HG02981 (cell line): Measurements from ENCODE around the gene PUM1.
"Not testable (repeated sequence)": the region's sequence is repeated elsewhere in the genome, so short reads cannot be mapped to it uniquely, and the experiment has no call there.

ENCODE experiments used
- ATAC-seq: cut with Tn5 transposase; IDR thresholded peaks from one replicate; pipeline ENCODE4 v1.9.1; 2021; ENCODE audit warnings: mild to moderate bottlenecking, moderate library complexity; ENCODE audit not compliant: unreplicated experiment

Gene PUM1

GRCh38 chr1:30997463-30998057, 68.0 kb downstream of the PUM1 start:
- no peak for ATAC-seq

- no peak for ATAC-seq
Measured at GRCh38 chr1:30995990-30996612, 69.4 kb downstream of the PUM1 start.

DNA sequence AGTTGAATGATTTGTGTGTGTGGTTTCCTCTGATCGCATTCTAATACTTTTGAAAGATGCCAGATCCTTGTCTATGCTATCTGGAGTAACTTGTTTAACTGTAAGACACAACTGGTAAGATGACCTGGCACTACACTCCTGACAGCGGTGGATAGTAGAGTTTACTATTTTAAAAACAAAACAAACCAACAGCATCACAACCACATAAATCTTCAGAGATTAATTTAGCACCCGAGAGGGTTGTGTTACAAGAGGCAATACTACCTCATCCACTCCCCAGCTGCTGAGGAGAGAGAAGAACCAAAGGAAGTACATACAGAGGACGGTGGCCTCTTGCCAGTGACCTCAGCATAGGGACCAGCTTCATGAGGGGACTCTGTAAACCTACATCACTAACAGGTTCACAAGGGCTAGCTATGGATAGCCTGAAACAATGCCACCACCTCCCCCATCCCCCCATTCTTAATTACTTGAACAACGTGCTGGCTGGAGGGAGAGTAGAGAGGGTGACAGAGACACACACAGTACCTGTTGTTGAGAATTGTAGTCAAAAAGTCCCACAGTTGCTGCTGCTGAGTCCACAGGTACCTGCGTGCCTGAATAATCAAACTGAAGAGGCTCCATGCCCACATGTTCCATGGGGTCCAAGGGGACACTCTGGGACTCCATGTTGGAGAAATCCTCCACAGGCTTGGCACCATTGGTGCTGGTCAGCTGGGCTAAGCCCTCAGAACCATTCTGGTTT, 73.5 kb downstream of the PUM1 start:
- no peak for ATAC-seq

GRCh38 chr1:30990591-30990990, 74.9 kb downstream of the PUM1 start:
- no peak for ATAC-seq

DNA sequence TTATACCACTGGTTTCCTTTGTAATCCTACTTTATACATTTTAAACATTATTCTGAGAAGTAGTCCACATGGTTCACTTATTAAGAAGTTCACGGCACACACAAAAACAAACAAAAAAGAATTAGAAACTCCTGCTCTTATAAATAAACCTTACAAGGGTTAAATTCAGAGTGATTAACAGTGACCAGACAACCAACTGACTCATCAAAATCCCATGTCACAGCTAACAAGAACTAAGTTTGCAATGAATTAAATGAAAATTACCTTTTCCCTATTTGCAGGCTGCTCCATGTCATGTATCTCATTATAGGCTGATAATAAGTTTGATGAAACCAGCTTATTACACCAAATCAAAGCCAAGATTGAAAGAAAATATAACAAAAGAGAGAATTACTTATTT, 77.5 kb downstream of the PUM1 start:
- no peak for ATAC-seq

- no peak for ATAC-seq
Measured at GRCh38 chr1:30986755-30987154, 78.8 kb downstream of the PUM1 start.

- ATAC-seq, result no peak
Measured at GRCh38 chr1:30984991-30985503, 80.5 kb downstream of the PUM1 start.

GRCh38 chr1:30984165-30984889, 81.2 kb downstream of the PUM1 start:
- no peak for ATAC-seq

GRCh38 chr1:30982937-30983336, 82.6 kb downstream of the PUM1 start:
- ATAC-seq, result no peak

- ATAC-seq, result no peak
Measured at GRCh38 chr1:30982431-30982830, 83.1 kb downstream of the PUM1 start.

GRCh38 chr1:30981172-30981571, 84.3 kb downstream of the PUM1 start:
- ATAC-seq, result no peak

GRCh38 chr1:30977511-30977910, 88.0 kb downstream of the PUM1 start:
- ATAC-seq, result no peak

- ATAC-seq, result no peak
Measured at GRCh38 chr1:30977105-30977504, 88.4 kb downstream of the PUM1 start.

GRCh38 chr1:30976143-30976542, 89.4 kb downstream of the PUM1 start:
- ATAC-seq, result no peak

DNA sequence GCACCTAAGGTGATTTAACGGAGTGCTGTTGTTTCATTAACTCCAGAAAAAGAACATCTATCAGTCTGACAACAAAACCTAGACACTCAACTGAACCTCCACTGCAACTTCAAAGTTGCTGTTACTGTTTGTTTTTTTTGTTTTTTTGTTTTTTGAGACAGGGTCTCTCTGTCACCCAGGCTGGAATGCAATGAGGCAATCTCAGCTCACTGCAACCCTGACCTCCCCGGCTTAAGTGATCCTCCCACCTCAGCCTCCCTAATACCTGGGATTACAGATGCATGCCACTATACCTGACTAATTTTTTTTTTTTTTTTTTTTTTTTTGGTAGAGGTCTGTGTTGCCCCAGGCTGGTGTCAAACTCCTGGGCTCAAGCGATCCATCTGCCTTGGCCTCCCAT, 90.3 kb downstream of the PUM1 start:
- no peak for ATAC-seq

DNA sequence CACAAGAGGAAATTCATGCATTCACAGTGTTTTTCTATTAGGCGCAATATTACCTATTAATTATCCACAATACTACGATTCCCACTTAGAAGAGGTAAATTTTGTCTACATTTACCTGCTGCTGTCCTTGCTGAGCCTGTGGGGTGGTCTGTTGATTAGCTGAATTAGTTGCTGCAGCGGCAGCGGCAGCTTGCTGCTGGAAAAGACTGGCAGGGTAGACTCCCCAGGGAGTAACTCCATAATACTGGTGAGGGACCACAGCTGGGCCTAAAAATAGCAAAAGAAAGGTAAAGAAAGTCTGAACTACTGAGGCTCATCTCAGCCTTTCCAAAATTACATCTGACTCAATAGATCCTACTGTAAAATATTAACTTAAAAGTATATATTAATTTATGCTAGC, 91.0 kb downstream of the PUM1 start:
- no peak for ATAC-seq

GRCh38 chr1:30972349-30972748, 93.2 kb downstream of the PUM1 start:
- ATAC-seq, result not testable (repeated sequence)

- ATAC-seq, result no peak
Measured at GRCh38 chr1:30971496-30971895, 94.0 kb downstream of the PUM1 start.

- no peak for ATAC-seq
Measured at GRCh38 chr1:30969903-30970302, 95.6 kb downstream of the PUM1 start.

DNA sequence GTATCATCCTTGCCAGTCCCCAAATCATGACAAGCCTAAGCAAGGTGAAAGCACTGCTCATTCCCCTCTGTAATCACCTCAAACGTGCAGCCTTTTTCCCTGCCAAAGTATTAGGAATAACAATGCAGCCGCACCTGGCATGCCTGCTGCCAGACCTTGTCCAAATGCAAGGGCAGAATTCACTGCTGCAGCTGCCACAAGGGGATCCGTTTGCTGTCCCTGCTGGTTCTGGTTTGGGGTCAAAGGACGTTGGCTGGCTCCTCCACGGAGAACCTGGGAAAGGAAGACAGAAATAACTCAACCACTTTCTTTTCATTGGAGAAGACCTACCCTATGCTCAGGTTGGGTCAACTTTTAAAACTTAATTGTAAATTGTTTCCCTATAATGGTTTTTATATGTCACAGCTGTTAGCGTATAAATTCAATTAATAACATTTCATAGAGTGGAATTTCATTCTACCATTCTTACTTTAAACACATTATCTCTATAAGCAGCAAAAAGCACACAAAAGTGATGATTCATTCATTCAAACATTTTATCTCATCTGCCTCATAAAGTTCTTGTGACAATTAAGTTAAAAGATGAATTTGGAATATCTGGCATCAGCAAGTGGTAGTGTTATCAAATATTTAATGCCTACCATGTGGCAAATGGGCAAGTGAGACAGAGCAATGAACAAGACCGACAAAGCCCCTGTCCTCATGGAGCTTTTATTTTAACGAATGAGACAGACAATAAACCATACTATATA, 97.1 kb downstream of the PUM1 start:
- ATAC-seq, result no peak
